ENCODE data around the gene NSG2.

The NSG2 gene

GRCh38 chr5:174141398-174141797, 95.9 kb downstream of the NSG2 start:
- no peak overlapping the region for H3K9ac ChIP-seq (ENCODE audit: low read length)
- H3K4me3 ChIP-seq (ENCODE audit: low read length) = no peak overlapping the region
- no peaks in the 10 kb centered on the region for H3K79me2 ChIP-seq (ENCODE audit: low read length)
- H3K27ac ChIP-seq (ENCODE audit: low read length) = no peak overlapping the region
- no peaks in the 10 kb centered on the region for H3K36me3 ChIP-seq (replicated peaks; ENCODE audit: insufficient read depth, low read length)
- no peak overlapping the region for H2AFZ ChIP-seq (ENCODE audit: low read length)
- no peaks in the 10 kb centered on the region for H3K9me2 ChIP-seq (replicated peaks; ENCODE audit: insufficient read depth, low read length)
- TF ChIP-seq EZH2 (optimal IDR thresholded peaks at IDR 0.05; ENCODE audit: low read depth, low read length) = no peak
- TF ChIP-seq CTCF (IDR thresholded peaks at IDR 0.05; ENCODE audit: low read length) = no peak
- no peak for TF ChIP-seq EZH2phosphoT487 (IDR thresholded peaks at IDR 0.05; ENCODE audit: low read length)
- H3K27me3 ChIP-seq (replicated peaks; ENCODE audit: insufficient read depth, low read length) = no peaks in the 10 kb centered on the region
- no peaks in the 10 kb centered on the region for H3K9me3 ChIP-seq (replicated peaks; ENCODE audit: insufficient read depth, low read length)
- no peak for DNase-seq
- H3F3A ChIP-seq (ENCODE audit: insufficient read depth, low read length) = no peaks in the 10 kb centered on the region
- no peaks in the 10 kb centered on the region for H4K20me1 ChIP-seq (ENCODE audit: insufficient read depth, low read length)
- 0 out of 2 replicates have a peak, but pooled peaks cover 2% of the 10 kb centered on the region for H3K4me1 ChIP-seq (ENCODE audit: low read length)
- no peak overlapping the region for H3K4me2 ChIP-seq (ENCODE audit: low read depth, low read length)

GRCh38 chr5:174145091-174145490, 99.6 kb downstream of the NSG2 start:
- no peak overlapping the region for H3K9ac ChIP-seq (ENCODE audit: low read length)
- H3K4me3 ChIP-seq (ENCODE audit: low read length) = no peak overlapping the region
- no peaks in the 10 kb centered on the region for H3K36me3 ChIP-seq (replicated peaks; ENCODE audit: insufficient read depth, low read length)
- H3K79me2 ChIP-seq (ENCODE audit: low read length) = no peaks in the 10 kb centered on the region
- no peak overlapping the region for H2AFZ ChIP-seq (ENCODE audit: low read length)
- TF ChIP-seq EZH2 (optimal IDR thresholded peaks at IDR 0.05; ENCODE audit: low read depth, low read length) = no peak
- TF ChIP-seq EZH2phosphoT487 (IDR thresholded peaks at IDR 0.05; ENCODE audit: low read length) = no peak
- no peak for TF ChIP-seq CTCF (IDR thresholded peaks at IDR 0.05; ENCODE audit: low read length)
- peaks cover 13% of the 10 kb centered on the region; the same call in 1 of the 2 replicates for H3K4me1 ChIP-seq (ENCODE audit: low read length)
- H3K27ac ChIP-seq (ENCODE audit: low read length) = no peak overlapping the region
- no peaks in the 10 kb centered on the region for H3K9me2 ChIP-seq (replicated peaks; ENCODE audit: insufficient read depth, low read length)
- no peaks in the 10 kb centered on the region for H3F3A ChIP-seq (ENCODE audit: insufficient read depth, low read length)
- H4K20me1 ChIP-seq (ENCODE audit: insufficient read depth, low read length) = no peaks in the 10 kb centered on the region
- H3K4me2 ChIP-seq (ENCODE audit: low read depth, low read length) = no peak overlapping the region
- H3K9me3 ChIP-seq (replicated peaks; ENCODE audit: insufficient read depth, low read length) = no peaks in the 10 kb centered on the region
- DNase-seq = no peak
- no peaks in the 10 kb centered on the region for H3K27me3 ChIP-seq (replicated peaks; ENCODE audit: insufficient read depth, low read length)

GRCh38 chr5:174145821-174146220, 100.3 kb downstream of the NSG2 start:
- Histone ChIP-seq H3K27ac (ENCODE audit: low read length) (no peak overlapping the region), H3K9ac (ENCODE audit: low read length) (no peak overlapping the region), H4K20me1 (ENCODE audit: insufficient read depth, low read length) (no peaks in the 10 kb centered on the region), H3K9me2 (replicated peaks; ENCODE audit: insufficient read depth, low read length) (no peaks in the 10 kb centered on the region), H3K4me3 (ENCODE audit: low read length) (no peak overlapping the region), H3K4me2 (ENCODE audit: low read depth, low read length) (no peak overlapping the region), H3F3A (ENCODE audit: insufficient read depth, low read length) (no peaks in the 10 kb centered on the region), H3K4me1 (ENCODE audit: low read length) (peaks cover 18% of the 10 kb centered on the region), H3K9me3 (replicated peaks; ENCODE audit: insufficient read depth, low read length) (no peaks in the 10 kb centered on the region), H3K79me2 (ENCODE audit: low read length) (no peaks in the 10 kb centered on the region), H3K36me3 (replicated peaks; ENCODE audit: insufficient read depth, low read length) (no peaks in the 10 kb centered on the region), H2AFZ (ENCODE audit: low read length) (no peak overlapping the region), H3K27me3 (replicated peaks; ENCODE audit: insufficient read depth, low read length) (no peaks in the 10 kb centered on the region)
- no peak for TF ChIP-seq EZH2 (optimal IDR thresholded peaks at IDR 0.05; ENCODE audit: low read depth, low read length)
- no peak for TF ChIP-seq CTCF (IDR thresholded peaks at IDR 0.05; ENCODE audit: low read length)
- no peak for TF ChIP-seq EZH2phosphoT487 (IDR thresholded peaks at IDR 0.05; ENCODE audit: low read length)
- DNase-seq = no peak

All from MM.1S (cell line).